GM12878 (cell line): ENCODE results near the gene GBX1. TPM values are rescaled to one million over a fixed set of nuclear protein-coding genes. Genes with fewer than 3 reads are reported as not detected.

Experiments
- ATAC-seq: fragments of 200-7000 bp; cut with Tn5 transposase; 3 replicates; pipeline ENCODE4 v1.9.1; 2020; ENCODE audit warnings: mild to moderate bottlenecking, moderate library complexity
- BruUV-seq: library from RNA; stranded (reverse); fragments of 400-500 nt; replicated peaks from 2 replicates; lab custom pipeline; 2021; lab: Mats Ljungman, UMichigan
- CTCF ChIA-PET: fragments of 300-600 bp; sonication (Branson Sonifier 250); formaldehyde crosslinking; extraction: SDS; loops from one replicate; lab custom pipeline; 2021; ENCODE audit warnings: inconsistent platforms; lab: Yijun Ruan, JAX
- POLR2A ChIA-PET: fragments of 350-600 bp; formaldehyde crosslinking; extraction: SDS; loops from one replicate; lab custom pipeline; 2021; ENCODE audit warnings: inconsistent platforms; lab: Charles Lee
- RAD21 ChIA-PET: fragments of 300-600 bp; sonication (Branson Sonifier 250); formaldehyde crosslinking; loops from one replicate; lab custom pipeline; 2023; ENCODE audit warnings: antibody characterized with exemption; ENCODE audit not compliant: unreplicated experiment; lab: Charles Lee
- SMC1A ChIA-PET: fragments of 300-600 bp; sonication (Branson Sonifier 250); formaldehyde crosslinking; loops from one replicate; lab custom pipeline; 2023; ENCODE audit not compliant: unreplicated experiment, uncharacterized antibody; lab: Charles Lee
- DNase-seq: peaks from one replicate; pipeline ENCODE4 v3.0.0-alpha.2; 2011; ENCODE audit warnings: low read depth, low spot score
- FAIRE-seq: peaks from 3 replicates; lab custom pipeline; 2011; peaks lifted over from hg19 to GRCh38; lab: Jason Lieb, UNC
- H2AFZ ChIP-seq: 2 replicates; pipeline ENCODE4 v1.6.0; 2011; ENCODE audit warnings: low read depth, low read length, control low read depth; ENCODE audit not compliant: control insufficient read depth
- H3K27ac ChIP-seq: 2 replicates; pipeline ENCODE4 v1.5.1; 2011; ENCODE audit warnings: control low read depth; ENCODE audit not compliant: control insufficient read depth, insufficient read depth
- H3K27me3 ChIP-seq, 2 experiments: replicated peaks in 1 of 2; 2 replicates each; pipeline versions ENCODE4 v1.6.0 to v1.6.1; 2011; ENCODE audit warnings: low read length in 1 of 2; ENCODE audit not compliant: control insufficient read depth in 2 of 2, insufficient read depth in 2 of 2
- H3K36me3 ChIP-seq, 2 experiments: 2 replicates each; pipeline ENCODE4 v1.5.1; 2011; ENCODE audit warnings: low read length in 1 of 2; ENCODE audit not compliant: control insufficient read depth in 2 of 2, insufficient read depth in 2 of 2
- H3K4me1 ChIP-seq: 2 replicates; pipeline ENCODE4 v1.6.1; 2011; ENCODE audit warnings: mild to moderate bottlenecking, low read length, moderate library complexity, mixed read lengths; ENCODE audit not compliant: control insufficient read depth, insufficient read depth
- H3K4me2 ChIP-seq: 2 replicates; pipeline ENCODE4 v1.6.0; 2011; ENCODE audit warnings: control low read depth; ENCODE audit not compliant: control insufficient read depth, insufficient read depth
- H3K4me3 ChIP-seq: fragments of 200-600 bp; sonication (generic); 2 replicates; pipeline ENCODE4 v1.5.1; 2016
- H3K79me2 ChIP-seq: 2 replicates; pipeline ENCODE4 v1.6.0; 2011; ENCODE audit warnings: low read length; ENCODE audit not compliant: control insufficient read depth, insufficient read depth
- H3K9ac ChIP-seq: 2 replicates; pipeline ENCODE4 v1.8.0; 2011; ENCODE audit warnings: low read length, control low read depth, mixed read lengths; ENCODE audit not compliant: control insufficient read depth, insufficient read depth
- H3K9me3 ChIP-seq: replicated peaks from 3 replicates; pipeline ENCODE4 v1.5.1; 2011; ENCODE audit warnings: mild to moderate bottlenecking, low read length; ENCODE audit not compliant: control insufficient read depth, insufficient read depth
- H4K20me1 ChIP-seq: 2 replicates; pipeline ENCODE4 v1.6.0; 2011; ENCODE audit not compliant: control insufficient read depth, insufficient read depth
- ASH2L ChIP-seq: fragments of 300-600, 200-600 bp; sonication (generic); IDR thresholded peaks from 2 replicates; pipeline ENCODE4 v1.6.1; 2017; ENCODE audit warnings: low read depth, mild to moderate bottlenecking, borderline replicate concordance
- ATF7 ChIP-seq: fragments of 450-650 bp; IDR thresholded peaks from 2 replicates; pipeline ENCODE4 v1.6.1; 2016; ENCODE audit warnings: low read depth, mild to moderate bottlenecking
- EED ChIP-seq: sonication (generic); IDR thresholded peaks from 2 replicates; pipeline ENCODE4 v1.6.1; 2016; ENCODE audit warnings: antibody characterized with exemption, low read depth
- EGR1 ChIP-seq, 2 experiments: IDR thresholded peaks; 1 replicate in 1 of 2; 2 replicates in 1 of 2; pipeline ENCODE4 v1.6.1; 2011 to 2012; ENCODE audit warnings: low read depth in 2 of 2, low read length in 2 of 2, borderline replicate concordance in 1 of 2, mild to moderate bottlenecking in 1 of 2, moderate library complexity in 1 of 2
- ESRRA ChIP-seq: IDR thresholded peaks from 2 replicates; pipeline ENCODE4 v1.6.1; 2012; ENCODE audit warnings: mild to moderate bottlenecking, low read length, improper control_type of control experiment
- HCFC1 ChIP-seq: fragments of 150-350 bp; IDR thresholded peaks from 2 replicates; pipeline ENCODE4 v1.6.1; 2014; ENCODE audit warnings: low read length
- HDAC6 ChIP-seq: fragments of 200-600 bp; sonication (generic); IDR thresholded peaks from one replicate; pipeline ENCODE4 v1.8.0; 2017; ENCODE audit warnings: antibody characterized with exemption; ENCODE audit not compliant: unreplicated experiment
- JUND ChIP-seq: IDR thresholded peaks from 2 replicates; pipeline ENCODE4 v1.6.1; 2012; ENCODE audit warnings: low read depth, mild to moderate bottlenecking, low read length, improper control_type of control experiment, moderate library complexity
- LARP7 ChIP-seq: fragments of 450-650 bp; IDR thresholded peaks from 2 replicates; pipeline ENCODE4 v1.6.1; 2017; ENCODE audit warnings: mild to moderate bottlenecking
- PAX8 ChIP-seq: fragments of 450-650 bp; IDR thresholded peaks from 2 replicates; pipeline ENCODE4 v1.6.1; 2017; ENCODE audit warnings: mild to moderate bottlenecking, moderate library complexity
- TBL1XR1 ChIP-seq: IDR thresholded peaks from 2 replicates; pipeline ENCODE4 v1.6.1; 2012; ENCODE audit warnings: low read depth, low read length, improper control_type of control experiment
- ZNF217 ChIP-seq: fragments of 450-650 bp; IDR thresholded peaks from 2 replicates; pipeline ENCODE4 v1.6.1; 2017; ENCODE audit warnings: antibody characterized with exemption, mild to moderate bottlenecking
- WGBS: methylation state at CpG from one replicate; pipeline ENCODE4 v1.1.6; 2016; ENCODE audit warnings: low lambda C conversion rate; ENCODE audit not compliant: insufficient replicate concordance, insufficient coverage; ENCODE audit errors: missing lambda C conversion rate; 5-methylcytosine and 5-hydroxymethylcytosine counted together
- in situ Hi-C: fragments of 300-500 bp; cut with MboI; formaldehyde crosslinking; loops from 9 replicates; pipeline ENCODE4 v1.14.3; 2018; ENCODE audit warnings: mixed read lengths
- intact Hi-C: fragments of 100-400 bp; cut with micrococcal nuclease; formaldehyde crosslinking; loops from one replicate; pipeline ENCODE4 v1.14.2; 2022; ENCODE audit not compliant: unreplicated experiment
- polyA plus RNA-seq, 11 experiments: library from polyadenylated mRNA; depleted of rRNA in 4 of 11; unstranded in 6 of 11; stranded (reverse) in 5 of 11; fragments of >200 nt; fragmentation: Nextera tagmentation in 4 of 11; fragmentation: Illumina TruSeq in 1 of 11; extraction: Ambion mirVana in 4 of 11; extraction: Trizol in 1 of 11; gene quantifications; 1 replicate in 1 of 11; 2 replicates in 10 of 11; pipeline versions ENCODE4 v1.2.1 to v1.2.3, GENCODE V29; 2011 to 2016; ENCODE audit warnings: inconsistent platforms in 2 of 11, missing spikeins in 2 of 11, low read depth in 1 of 11
- total RNA-seq, 4 experiments: library from RNA; depleted of rRNA in 3 of 4; stranded (reverse); fragments of >200 nt in 3 of 4; fragmentation: Illumina TruSeq in 1 of 4; extraction: Trizol in 1 of 4; gene quantifications; 2 replicates each; pipeline versions ENCODE4 v1.2.1 to v1.2.3, GENCODE V29; 2013 to 2021
- TF ChIP-seq, protein P1 (sequence below): IDR thresholded peaks from 2 replicates; pipeline ENCODE4 v1.6.1; 2011; ENCODE audit warnings: borderline replicate concordance, low read depth, mild to moderate bottlenecking, moderate library complexity, low read length; ENCODE audit not compliant: insufficient read depth, poor library complexity, severe bottlenecking
- TF ChIP-seq, protein P2 (sequence below): fragments of 450-650 bp; formaldehyde crosslinking; IDR thresholded peaks from 2 replicates; pipeline ENCODE4 v1.4.0; 2020; ENCODE audit warnings: mild to moderate bottlenecking, moderate library complexity
- TF ChIP-seq, protein P3 (sequence below): fragments of 450-650 bp; IDR thresholded peaks from 2 replicates; pipeline ENCODE4 v1.6.1; 2014; ENCODE audit warnings: mild to moderate bottlenecking

The GBX1 gene
- total and polyA plus RNA-seq, 10 of the 15 experiments (the other 5 are each of a cell fraction or from before 2014, with no cell fraction given) = not detected

DNA sequence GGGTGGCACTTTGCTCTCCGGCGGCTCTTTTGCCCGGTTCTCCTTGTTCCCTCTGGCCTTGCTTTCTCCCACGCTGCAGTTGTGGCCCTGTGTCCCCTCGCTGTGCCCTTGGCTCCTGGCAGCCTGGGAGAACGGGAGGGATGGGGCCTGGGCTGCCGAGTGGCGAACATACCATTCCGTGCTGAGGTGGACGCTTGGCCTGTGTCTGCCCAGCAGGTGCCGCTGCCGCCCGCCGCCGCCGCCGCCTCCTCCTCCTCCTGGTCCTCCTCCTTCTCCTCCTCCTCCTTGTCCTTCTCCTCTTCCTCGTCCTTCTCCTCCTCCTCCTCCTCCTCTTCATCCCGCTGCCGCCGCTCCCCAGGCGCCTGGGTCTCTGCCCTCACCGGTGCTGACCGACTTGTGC lies 45.2 kb downstream of the GBX1 start:
- TF ChIP-seq ESRRA = no peak
- no peak for TF ChIP-seq LARP7
- TF ChIP-seq ZNF217 = no peak
- TF ChIP-seq, protein P1, sequence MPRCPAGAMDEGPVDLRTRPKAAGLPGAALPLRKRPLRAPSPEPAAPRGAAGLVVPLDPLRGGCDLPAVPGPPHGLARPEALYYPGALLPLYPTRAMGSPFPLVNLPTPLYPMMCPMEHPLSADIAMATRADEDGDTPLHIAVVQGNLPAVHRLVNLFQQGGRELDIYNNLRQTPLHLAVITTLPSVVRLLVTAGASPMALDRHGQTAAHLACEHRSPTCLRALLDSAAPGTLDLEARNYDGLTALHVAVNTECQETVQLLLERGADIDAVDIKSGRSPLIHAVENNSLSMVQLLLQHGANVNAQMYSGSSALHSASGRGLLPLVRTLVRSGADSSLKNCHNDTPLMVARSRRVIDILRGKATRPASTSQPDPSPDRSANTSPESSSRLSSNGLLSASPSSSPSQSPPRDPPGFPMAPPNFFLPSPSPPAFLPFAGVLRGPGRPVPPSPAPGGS = no peak
- no peak for TF ChIP-seq HCFC1
- TF ChIP-seq, protein P2, sequence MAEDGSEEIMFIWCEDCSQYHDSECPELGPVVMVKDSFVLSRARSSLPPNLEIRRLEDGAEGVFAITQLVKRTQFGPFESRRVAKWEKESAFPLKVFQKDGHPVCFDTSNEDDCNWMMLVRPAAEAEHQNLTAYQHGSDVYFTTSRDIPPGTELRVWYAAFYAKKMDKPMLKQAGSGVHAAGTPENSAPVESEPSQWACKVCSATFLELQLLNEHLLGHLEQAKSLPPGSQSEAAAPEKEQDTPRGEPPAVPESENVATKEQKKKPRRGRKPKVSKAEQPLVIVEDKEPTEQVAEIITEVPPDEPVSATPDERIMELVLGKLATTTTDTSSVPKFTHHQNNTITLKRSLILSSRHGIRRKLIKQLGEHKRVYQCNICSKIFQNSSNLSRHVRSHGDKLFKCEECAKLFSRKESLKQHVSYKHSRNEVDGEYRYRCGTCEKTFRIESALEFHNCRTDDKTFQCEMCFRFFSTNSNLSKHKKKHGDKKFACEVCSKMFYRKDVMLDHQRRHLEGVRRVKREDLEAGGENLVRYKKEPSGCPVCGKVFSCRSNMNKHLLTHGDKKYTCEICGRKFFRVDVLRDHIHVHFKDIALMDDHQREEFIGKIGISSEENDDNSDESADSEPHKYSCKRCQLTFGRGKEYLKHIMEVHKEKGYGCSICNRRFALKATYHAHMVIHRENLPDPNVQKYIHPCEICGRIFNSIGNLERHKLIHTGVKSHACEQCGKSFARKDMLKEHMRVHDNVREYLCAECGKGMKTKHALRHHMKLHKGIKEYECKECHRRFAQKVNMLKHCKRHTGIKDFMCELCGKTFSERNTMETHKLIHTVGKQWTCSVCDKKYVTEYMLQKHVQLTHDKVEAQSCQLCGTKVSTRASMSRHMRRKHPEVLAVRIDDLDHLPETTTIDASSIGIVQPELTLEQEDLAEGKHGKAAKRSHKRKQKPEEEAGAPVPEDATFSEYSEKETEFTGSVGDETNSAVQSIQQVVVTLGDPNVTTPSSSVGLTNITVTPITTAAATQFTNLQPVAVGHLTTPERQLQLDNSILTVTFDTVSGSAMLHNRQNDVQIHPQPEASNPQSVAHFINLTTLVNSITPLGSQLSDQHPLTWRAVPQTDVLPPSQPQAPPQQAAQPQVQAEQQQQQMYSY (CRISPR knock-in tag) = no peak
- TF ChIP-seq EGR1 (IDR thresholded peaks at IDR 0.05; ENCODE audit: borderline replicate concordance in 1 of 2, low read depth in 2 of 2, low read length in 2 of 2) = no peak
- no peak for TF ChIP-seq PAX8
- TF ChIP-seq EED = no peak
- TF ChIP-seq HDAC6 = no peak
- TF ChIP-seq, protein P3, sequence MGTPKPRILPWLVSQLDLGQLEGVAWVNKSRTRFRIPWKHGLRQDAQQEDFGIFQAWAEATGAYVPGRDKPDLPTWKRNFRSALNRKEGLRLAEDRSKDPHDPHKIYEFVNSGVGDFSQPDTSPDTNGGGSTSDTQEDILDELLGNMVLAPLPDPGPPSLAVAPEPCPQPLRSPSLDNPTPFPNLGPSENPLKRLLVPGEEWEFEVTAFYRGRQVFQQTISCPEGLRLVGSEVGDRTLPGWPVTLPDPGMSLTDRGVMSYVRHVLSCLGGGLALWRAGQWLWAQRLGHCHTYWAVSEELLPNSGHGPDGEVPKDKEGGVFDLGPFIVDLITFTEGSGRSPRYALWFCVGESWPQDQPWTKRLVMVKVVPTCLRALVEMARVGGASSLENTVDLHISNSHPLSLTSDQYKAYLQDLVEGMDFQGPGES = no peak
- TF ChIP-seq TBL1XR1 = no peak
- no peak for TF ChIP-seq ASH2L
- no peak for TF ChIP-seq JUND
- TF ChIP-seq ATF7 = no peak
- H3K36me3 ChIP-seq = peaks cover 9 to 23% of the 10 kb centered on the region in 2 experiments; a peak in 3 of 4 replicates
- CTCF ChIA-PET = no interaction called here
- H3K4me2 ChIP-seq = no peak overlapping the region
- POLR2A ChIA-PET = no interaction called here
- no TSS peak for BruUV-seq
- DNase-seq (no peak), FAIRE-seq (no peak), ATAC-seq (no peak)
- H3K27me3 ChIP-seq = no peaks in the 10 kb centered on the region
- RAD21 ChIA-PET = no interaction called here
- no peaks in the 10 kb centered on the region for H3K4me1 ChIP-seq
- no peaks in the 10 kb centered on the region for H3K9me3 ChIP-seq
- no peak overlapping the region for H3K9ac ChIP-seq
- no peak overlapping the region for H3K27ac ChIP-seq
- in situ Hi-C loops (no loop called here), intact Hi-C loops (no loop called here)
- H4K20me1 ChIP-seq = no peaks in the 10 kb centered on the region
- WGBS = 99% methylated on average over 10 of the region's 24 CpGs
- no peak overlapping the region for H2AFZ ChIP-seq
- H3K4me3 ChIP-seq = no peak overlapping the region
- SMC1A ChIA-PET = no interaction called here
- H3K79me2 ChIP-seq = no peaks in the 10 kb centered on the region
